GM04504 (cell line): Measurements from ENCODE around the gene ACOD1.
A peak's percentile ranks its signal among the peaks of the same experiment; 100 is the strongest.
"Not testable (repeated sequence)": the region's sequence is repeated elsewhere in the genome, so short reads cannot be mapped to it uniquely, and the experiment has no call there.

ENCODE experiments used
- DNase-seq: peaks from one replicate; pipeline ENCODE4 v3.0.0-alpha.2; 2012; ENCODE audit warnings: low read depth

ACOD1 gene

GRCh38 chr13:76953968-76954367 lies 5.7 kb downstream of the ACOD1 start:
- DNase-seq, result no peak

GRCh38 chr13:76954538-76954937 lies 6.2 kb downstream of the ACOD1 start:
- DNase-seq, result no peak

- no peak for DNase-seq
Observed at GRCh38 chr13:76955193-76955592, 6.9 kb downstream of the ACOD1 start.

- DNase-seq, result no peak
Observed at GRCh38 chr13:76955661-76956060, 7.3 kb downstream of the ACOD1 start.

GRCh38 chr13:76958841-76959432 lies 10.6 kb downstream of the ACOD1 start:
- no peak for DNase-seq

- DNase-seq, result not testable (repeated sequence)
Observed at GRCh38 chr13:76959734-76960133, 11.4 kb downstream of the ACOD1 start.

GRCh38 chr13:76965759-76966421 lies 17.6 kb downstream of the ACOD1 start:
- DNase-seq, result peak; percentile 62

- DNase-seq, result no peak
Observed at GRCh38 chr13:76967031-76967430, 18.7 kb downstream of the ACOD1 start.

GRCh38 chr13:76968041-76968440 lies 19.7 kb downstream of the ACOD1 start:
- DNase-seq, result no peak

- no peak for DNase-seq
Observed at GRCh38 chr13:76969488-76970365, 21.4 kb downstream of the ACOD1 start.

- DNase-seq, result no peak
Observed at GRCh38 chr13:76971215-76971614, 22.9 kb downstream of the ACOD1 start.

- no peak for DNase-seq
Observed at GRCh38 chr13:76971851-76972829, 23.8 kb downstream of the ACOD1 start.

- DNase-seq, result no peak
Observed at GRCh38 chr13:76973920-76974617, 25.8 kb downstream of the ACOD1 start.

- no peak for DNase-seq
Observed at GRCh38 chr13:76974618-76974975, 26.3 kb downstream of the ACOD1 start.

GRCh38 chr13:76975863-76976262 lies 27.6 kb downstream of the ACOD1 start:
- DNase-seq, result no peak

GRCh38 chr13:76976490-76976889 lies 28.2 kb downstream of the ACOD1 start:
- no peak for DNase-seq

GRCh38 chr13:76976929-76977328 lies 28.6 kb downstream of the ACOD1 start:
- DNase-seq, result no peak

- DNase-seq, result no peak
Observed at GRCh38 chr13:76980075-76980718, 31.9 kb downstream of the ACOD1 start.

- DNase-seq, result no peak
Observed at GRCh38 chr13:76982061-76982460, 33.8 kb downstream of the ACOD1 start.

- DNase-seq, result no peak
Observed at GRCh38 chr13:76983676-76984075, 35.4 kb downstream of the ACOD1 start.

- no peak for DNase-seq
Observed at GRCh38 chr13:76991432-76991795, 43.1 kb downstream of the ACOD1 start.
